GM12864 (cell line): ENCODE results near the gene TTC9B.

Experiments
- DNase-seq: peaks from one replicate; pipeline ENCODE4 v3.0.0-alpha.2; 2011; ENCODE audit warnings: low read depth
- H3K4me3 ChIP-seq: 2 replicates; pipeline ENCODE4 v1.5.1; 2011; ENCODE audit warnings: mild to moderate bottlenecking, low read depth, low read length, control low read depth
- CTCF ChIP-seq: IDR thresholded peaks from 2 replicates; pipeline ENCODE4 v1.5.1; 2011; ENCODE audit warnings: low read depth, mild to moderate bottlenecking, moderate library complexity, low read length, control low read depth, inconsistent platforms; ENCODE audit errors: missing control alignments

The TTC9B gene

DNA sequence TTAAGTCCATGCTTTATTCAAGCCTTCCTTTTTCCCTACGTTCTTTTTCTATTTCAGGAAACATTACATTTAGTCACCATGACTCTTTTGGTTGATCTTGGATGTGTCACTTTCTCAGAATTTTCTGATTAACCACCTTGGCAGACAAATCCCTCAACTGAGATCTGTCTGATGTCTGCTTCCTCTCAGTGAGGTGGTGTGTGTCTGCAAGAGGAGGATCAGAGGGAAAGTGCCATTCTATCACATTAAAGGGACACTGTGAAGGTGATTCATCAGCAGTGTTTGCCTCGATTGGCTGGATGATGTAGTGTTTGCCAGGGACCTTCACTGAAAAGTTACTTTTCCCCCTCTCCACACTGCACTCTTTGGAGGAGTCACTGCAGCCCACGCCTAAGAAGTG lies 11.3 kb upstream of the TTC9B start:
- no peak for TF ChIP-seq CTCF
- no peak for DNase-seq
- H3K4me3 ChIP-seq, result no peak overlapping the region

GRCh38 chr19:40228863-40229262 lies 10.7 kb upstream of the TTC9B start:
- H3K4me3 ChIP-seq, result no peak overlapping the region
- no peak for DNase-seq
- TF ChIP-seq CTCF, result no peak

- no peak for TF ChIP-seq CTCF
- DNase-seq, result no peak
- no peak overlapping the region for H3K4me3 ChIP-seq
These were observed 10.2 kb upstream of the TTC9B start for GRCh38 chr19:40228346-40228745.

GRCh38 chr19:40225440-40226305 lies 7.5 kb upstream of the TTC9B start:
- peak; percentile 44 for TF ChIP-seq CTCF
- H3K4me3 ChIP-seq, result no peak overlapping the region
- no peak for DNase-seq

DNA sequence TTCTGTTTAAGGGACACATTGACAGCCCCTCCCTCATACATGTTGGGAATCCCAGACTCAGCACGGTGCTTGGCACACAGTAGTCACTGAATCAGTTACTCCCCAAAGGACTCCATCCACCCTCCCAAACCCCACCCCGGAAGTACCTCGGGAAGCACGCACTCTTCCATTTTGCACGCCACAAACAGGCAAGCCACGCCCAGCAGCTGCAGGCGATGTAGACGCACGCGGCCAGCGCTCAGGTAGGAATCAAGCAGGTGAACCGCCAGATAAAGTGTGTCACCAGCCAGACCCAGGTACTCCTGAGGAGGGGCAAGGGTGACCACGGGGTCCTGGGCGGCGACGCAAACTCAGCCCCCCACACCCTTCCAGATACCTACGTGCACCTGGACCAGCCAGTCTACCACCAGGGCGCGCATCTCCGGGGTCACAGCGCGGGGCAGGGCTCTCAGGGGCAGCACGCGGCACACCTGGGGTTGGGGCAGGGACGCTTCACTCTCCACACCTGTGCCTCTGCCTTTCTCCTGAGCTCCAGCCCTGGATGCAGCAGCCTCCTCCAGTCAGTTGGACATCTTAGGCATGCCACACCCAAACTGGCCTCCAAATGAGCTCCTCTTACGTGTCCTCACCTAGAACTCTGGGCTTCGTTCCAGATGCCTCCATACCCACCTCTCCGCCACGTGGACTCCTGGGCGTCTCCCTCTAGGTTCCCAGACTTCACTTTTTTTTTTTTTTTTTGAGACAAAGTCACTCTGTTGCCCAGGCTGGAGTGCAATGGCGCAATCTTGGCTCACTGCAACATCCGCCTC lies 6.4 kb upstream of the TTC9B start:
- no peak overlapping the region for H3K4me3 ChIP-seq
- no peak for DNase-seq
- no peak for TF ChIP-seq CTCF

DNA sequence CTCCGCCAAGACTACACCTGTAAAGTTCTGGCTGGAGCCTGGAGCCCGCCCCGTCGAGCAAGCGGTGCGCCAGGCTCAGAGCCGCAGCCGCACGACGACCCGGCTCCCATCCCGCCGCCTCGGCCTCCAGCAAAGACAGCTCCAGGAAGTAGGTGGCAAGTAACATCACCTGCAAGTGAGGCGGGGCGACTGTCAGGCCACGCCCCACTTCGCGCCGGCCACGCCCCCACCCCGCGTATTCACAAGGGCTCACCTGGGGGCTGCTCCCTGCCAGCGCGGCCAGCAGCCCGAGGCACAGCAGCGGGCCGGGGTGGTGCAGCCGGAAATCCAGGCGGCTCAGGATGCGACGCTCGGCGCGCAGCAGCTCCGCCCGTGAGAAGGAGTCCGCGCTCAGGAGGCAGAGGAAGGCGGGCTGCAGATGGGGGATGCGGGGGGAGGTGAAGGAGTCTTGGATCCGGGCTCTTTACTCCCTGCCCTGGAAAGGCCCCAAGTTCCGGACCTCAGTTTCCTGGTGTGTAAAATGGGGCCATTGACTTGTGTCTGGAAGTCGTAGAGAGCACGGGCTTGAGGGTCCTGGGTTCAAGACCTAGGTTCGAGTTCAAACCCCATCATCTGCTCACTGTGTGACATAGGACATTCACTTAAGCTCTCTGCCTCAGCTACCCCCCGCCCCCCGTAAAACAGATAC lies 5.1 kb upstream of the TTC9B start:
- H3K4me3 ChIP-seq, result no peak overlapping the region
- no peak for TF ChIP-seq CTCF
- DNase-seq, result no peak
